Trophoblast cell (in vitro differentiated cells and primary cell): ENCODE data around the gene TNFRSF4.

ENCODE experiments used
- DNase-seq, 2 donors: peaks; one replicate each; pipeline ENCODE4 v3.0.0-alpha.2; 2016
- H2AFZ ChIP-seq: 2 replicates; pipeline ENCODE4 v1.6.1; 2013; ENCODE audit warnings: low read length, moderate library complexity, mild to moderate bottlenecking; ENCODE audit not compliant: insufficient read depth, poor library complexity
- H2AK5ac ChIP-seq: 2 replicates; pipeline ENCODE4 v1.6.1; 2013; ENCODE audit warnings: mild to moderate bottlenecking, low read length
- H2BK120ac ChIP-seq: 2 replicates; pipeline ENCODE4 v1.6.1; 2013; ENCODE audit warnings: low read length, mild to moderate bottlenecking, moderate library complexity; ENCODE audit not compliant: insufficient read depth, poor library complexity
- H2BK12ac ChIP-seq: 2 replicates; pipeline ENCODE4 v1.6.1; 2013; ENCODE audit warnings: mild to moderate bottlenecking, low read length, moderate library complexity
- H2BK5ac ChIP-seq: 2 replicates; pipeline ENCODE4 v1.6.1; 2013; ENCODE audit warnings: low read length, low read depth, moderate library complexity, mild to moderate bottlenecking; ENCODE audit not compliant: poor library complexity
- H3K14ac ChIP-seq: 2 replicates; pipeline ENCODE4 v1.6.1; 2013; ENCODE audit warnings: mild to moderate bottlenecking, low read length
- H3K18ac ChIP-seq: 2 replicates; pipeline ENCODE4 v1.6.1; 2013; ENCODE audit warnings: mild to moderate bottlenecking, low read length
- H3K23ac ChIP-seq: 2 replicates; pipeline ENCODE4 v1.6.1; 2013; ENCODE audit warnings: low read length
- H3K27ac ChIP-seq: 2 replicates; pipeline ENCODE4 v1.5.1; 2013; ENCODE audit warnings: low read depth, mild to moderate bottlenecking, inconsistent platforms, low read length, moderate library complexity
- H3K27me3 ChIP-seq: 2 replicates; pipeline ENCODE4 v1.6.1; 2013; ENCODE audit warnings: inconsistent platforms, mild to moderate bottlenecking, low read length, moderate library complexity; ENCODE audit not compliant: insufficient read depth
- H3K36me3 ChIP-seq, 2 experiments: 1 replicate in 1 of 2; 2 replicates in 1 of 2; pipeline ENCODE4 v1.6.1; 2013; ENCODE audit warnings: low read length in 2 of 2, mild to moderate bottlenecking in 2 of 2, moderate library complexity in 1 of 2; ENCODE audit not compliant: insufficient read depth in 2 of 2, control insufficient read depth in 1 of 2
- H3K4ac ChIP-seq: 2 replicates; pipeline ENCODE4 v1.6.1; 2013; ENCODE audit warnings: low read depth, mild to moderate bottlenecking, low read length, moderate library complexity
- H3K4me1 ChIP-seq, 2 experiments: 1 replicate in 1 of 2; 2 replicates in 1 of 2; pipeline ENCODE4 v1.6.1; 2013; ENCODE audit warnings: low read length in 2 of 2, mild to moderate bottlenecking in 2 of 2, moderate library complexity in 1 of 2; ENCODE audit not compliant: insufficient read depth in 2 of 2, control insufficient read depth in 1 of 2
- H3K4me2 ChIP-seq: 2 replicates; pipeline ENCODE4 v1.6.1; 2013; ENCODE audit warnings: inconsistent platforms, mild to moderate bottlenecking, low read length, moderate library complexity
- H3K4me3 ChIP-seq: 2 replicates; pipeline ENCODE4 v1.5.1; 2013; ENCODE audit warnings: mild to moderate bottlenecking, low read depth, low read length, inconsistent platforms
- H3K79me1 ChIP-seq: one replicate; pipeline ENCODE4 v1.6.1; 2013; ENCODE audit warnings: low read length
- H3K79me2 ChIP-seq: 2 replicates; pipeline ENCODE4 v1.6.1; 2013; ENCODE audit warnings: low read length, mild to moderate bottlenecking; ENCODE audit not compliant: control insufficient read depth, insufficient read depth, poor library complexity
- H3K9ac ChIP-seq: 2 replicates; pipeline ENCODE4 v1.6.1; 2013; ENCODE audit warnings: mild to moderate bottlenecking, low read length
- H3K9me3 ChIP-seq: 2 replicates; pipeline ENCODE4 v1.6.1; 2013; ENCODE audit warnings: low read depth, mild to moderate bottlenecking, control low read depth, inconsistent platforms, low read length; ENCODE audit not compliant: insufficient read depth
- H4K12ac ChIP-seq: 2 replicates; pipeline ENCODE4 v1.6.1; 2013; ENCODE audit warnings: low read depth, mild to moderate bottlenecking, low read length, moderate library complexity
- H4K8ac ChIP-seq: 2 replicates; pipeline ENCODE4 v1.6.1; 2013; ENCODE audit warnings: low read depth, mild to moderate bottlenecking, low read length, moderate library complexity
- H4K91ac ChIP-seq: one replicate; pipeline ENCODE4 v1.6.1; 2013; ENCODE audit warnings: low read depth, mild to moderate bottlenecking, low read length, moderate library complexity
- WGBS: extraction: QIAGEN DNeasy Blood & Tissue Kit; methylation state at CpG from one replicate; pipeline ENCODE4 v1.1.7; 2013; ENCODE audit warnings: missing lambda C conversion rate; ENCODE audit not compliant: insufficient read length, insufficient coverage; ENCODE audit errors: extremely low coverage; 5-methylcytosine and 5-hydroxymethylcytosine counted together

TNFRSF4 gene

DNA sequence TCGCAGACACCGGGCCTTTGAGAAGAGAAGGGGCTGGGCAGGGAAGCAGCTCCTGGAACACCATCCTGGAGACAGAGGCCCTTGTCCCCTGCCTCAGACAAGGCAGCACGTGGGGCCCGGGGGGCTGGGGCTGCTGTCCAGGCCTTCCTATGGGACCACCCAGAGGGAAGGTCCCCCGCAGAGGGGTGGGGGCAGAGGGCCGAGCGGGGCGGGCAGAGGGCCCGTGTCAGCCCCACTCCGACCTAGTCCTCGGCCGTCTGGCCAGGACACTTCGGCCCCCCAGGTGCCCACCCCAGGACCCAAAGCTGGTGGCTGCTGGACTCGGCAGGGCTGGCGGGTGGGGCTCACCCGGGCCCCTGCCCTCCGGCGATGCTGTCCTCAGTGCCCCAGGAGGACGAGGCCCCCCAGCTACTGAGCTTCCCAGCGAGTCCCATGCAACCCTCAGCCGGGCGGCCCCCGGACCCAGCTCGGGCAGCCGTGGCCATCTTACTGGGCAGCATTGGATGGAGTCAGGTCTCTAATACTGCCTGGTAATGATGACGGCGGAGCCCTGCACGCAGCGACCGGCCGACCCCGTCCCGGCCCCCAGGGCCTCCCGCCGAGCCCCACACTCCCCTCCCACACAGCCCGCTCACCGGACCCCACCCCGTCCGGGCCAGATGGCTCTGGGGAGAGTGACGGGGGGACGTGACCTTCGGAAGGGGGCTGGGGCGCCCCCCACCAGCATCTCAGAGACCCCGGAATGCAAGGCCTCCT is 47.1 kb downstream of the TNFRSF4 start:
- Histone ChIP-seq H3K4me3 (no peak overlapping the region), H3K79me2 (no peaks in the 10 kb centered on the region), H3K18ac (no peak overlapping the region), H3K79me1 (no peaks in the 10 kb centered on the region), H3K4me2 (no peak overlapping the region), H3K4ac (no peak overlapping the region), H2BK12ac (no peak overlapping the region), H3K9ac (no peak overlapping the region), H4K8ac (no peak overlapping the region), H3K9me3 (peaks cover 5% of the 10 kb centered on the region), H3K36me3 (no peaks in the 10 kb centered on the region), H3K27ac (no peak overlapping the region), H2AFZ (no peak overlapping the region), H3K27me3 (no peaks in the 10 kb centered on the region), H4K91ac (no peak overlapping the region), H2BK5ac (no peak overlapping the region), H4K12ac (no peak overlapping the region), H3K23ac (no peak overlapping the region), H2AK5ac (no peak overlapping the region), H3K14ac (no peak overlapping the region), H3K4me1 (no peaks in the 10 kb centered on the region), H2BK120ac (no peak overlapping the region)
- DNase-seq, result no peak
- WGBS, result no CpG with 5 or more reads among the region's 44 CpGs

DNA sequence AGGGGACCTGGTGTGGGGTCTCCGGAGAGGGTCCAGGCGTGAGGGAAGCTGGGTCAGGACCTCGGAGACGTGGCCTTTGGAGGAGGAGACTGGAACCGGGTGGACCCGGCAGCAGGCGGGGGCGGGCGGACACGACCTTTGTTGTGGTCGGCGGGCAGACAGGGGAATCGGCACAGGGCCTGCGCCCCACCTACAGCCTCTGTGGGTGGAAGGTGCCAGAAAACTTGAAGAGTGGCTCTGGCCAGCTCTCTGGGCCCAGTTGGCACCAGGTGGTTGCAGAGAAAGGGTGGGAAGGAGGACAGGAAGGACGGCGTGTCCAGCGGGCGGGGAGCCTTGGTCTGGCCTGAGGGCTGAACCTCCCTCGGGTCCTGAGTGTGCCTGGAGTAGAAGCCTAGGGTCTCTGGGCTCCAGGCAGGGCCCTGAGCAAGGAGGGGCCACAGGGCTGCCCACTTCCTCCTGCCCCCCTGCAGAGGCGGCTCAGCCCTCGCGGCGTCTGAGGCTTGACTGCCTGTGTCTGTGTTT is 48.0 kb downstream of the TNFRSF4 start:
- no peak for DNase-seq

DNA sequence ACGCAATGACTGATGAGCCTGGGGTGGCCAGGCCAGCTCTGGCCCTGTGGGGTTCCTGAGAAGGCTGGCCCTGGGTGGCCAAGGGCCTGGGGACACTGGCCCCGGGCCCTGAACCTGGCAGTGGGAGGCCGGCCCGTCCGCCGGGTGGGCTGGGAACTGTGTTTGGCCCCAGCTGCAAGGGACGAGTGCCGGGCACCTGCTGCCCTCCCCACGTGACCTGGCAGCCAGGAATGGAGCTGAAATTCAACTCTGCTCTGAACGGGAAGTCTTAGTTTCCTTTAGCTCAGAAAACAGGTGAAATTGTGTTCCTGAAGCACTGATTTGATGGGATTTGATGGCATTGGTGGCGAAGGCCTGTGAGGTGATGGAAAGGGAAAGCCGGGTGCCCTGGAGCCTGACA is 48.5 kb downstream of the TNFRSF4 start:
- H3K4ac ChIP-seq, result no peak overlapping the region
- no peak overlapping the region for H4K12ac ChIP-seq
- no peaks in the 10 kb centered on the region for H3K4me1 ChIP-seq
- no peak overlapping the region for H3K18ac ChIP-seq
- H3K79me2 ChIP-seq, result no peaks in the 10 kb centered on the region
- no peak overlapping the region for H2AK5ac ChIP-seq
- H3K79me1 ChIP-seq, result no peaks in the 10 kb centered on the region
- no peak overlapping the region for H3K4me2 ChIP-seq
- H3K36me3 ChIP-seq, result no peaks in the 10 kb centered on the region
- no peak overlapping the region for H3K9ac ChIP-seq
- no CpG with 5 or more reads among the region's 12 CpGs for WGBS
- no peak overlapping the region for H3K23ac ChIP-seq
- H3K9me3 ChIP-seq, result peaks cover 7% of the 10 kb centered on the region
- H3K4me3 ChIP-seq, result no peak overlapping the region
- no peak overlapping the region for H2BK120ac ChIP-seq
- H4K8ac ChIP-seq, result no peak overlapping the region
- no peak overlapping the region for H3K14ac ChIP-seq
- no peak overlapping the region for H4K91ac ChIP-seq
- H2BK12ac ChIP-seq, result no peak overlapping the region
- no peak for DNase-seq
- no peak overlapping the region for H2AFZ ChIP-seq
- no peaks in the 10 kb centered on the region for H3K27me3 ChIP-seq
- no peak overlapping the region for H2BK5ac ChIP-seq
- H3K27ac ChIP-seq, result no peak overlapping the region

More for the DNA sequence above, 48.0 kb downstream of the TNFRSF4 start:
- no peak overlapping the region for H4K12ac ChIP-seq
- no peak overlapping the region for H3K27ac ChIP-seq
- H3K27me3 ChIP-seq, result no peaks in the 10 kb centered on the region
- H3K9me3 ChIP-seq, result peaks cover 5% of the 10 kb centered on the region
- H3K36me3 ChIP-seq, result no peaks in the 10 kb centered on the region
- H3K4me1 ChIP-seq, result no peaks in the 10 kb centered on the region
- H2AK5ac ChIP-seq, result no peak overlapping the region
- no peak overlapping the region for H3K4ac ChIP-seq
- H3K14ac ChIP-seq, result no peak overlapping the region
- H4K8ac ChIP-seq, result no peak overlapping the region
- H2BK5ac ChIP-seq, result no peak overlapping the region
- H2AFZ ChIP-seq, result no peak overlapping the region
- no peak overlapping the region for H4K91ac ChIP-seq
- no peaks in the 10 kb centered on the region for H3K79me2 ChIP-seq
- WGBS, result no CpG with 5 or more reads among the region's 23 CpGs
- no peak overlapping the region for H3K9ac ChIP-seq
- no peak overlapping the region for H2BK12ac ChIP-seq
- no peak overlapping the region for H3K4me2 ChIP-seq
- no peak overlapping the region for H3K18ac ChIP-seq
- no peak overlapping the region for H3K23ac ChIP-seq
- H3K79me1 ChIP-seq, result no peaks in the 10 kb centered on the region
- no peak overlapping the region for H3K4me3 ChIP-seq
- no peak overlapping the region for H2BK120ac ChIP-seq

DNA sequence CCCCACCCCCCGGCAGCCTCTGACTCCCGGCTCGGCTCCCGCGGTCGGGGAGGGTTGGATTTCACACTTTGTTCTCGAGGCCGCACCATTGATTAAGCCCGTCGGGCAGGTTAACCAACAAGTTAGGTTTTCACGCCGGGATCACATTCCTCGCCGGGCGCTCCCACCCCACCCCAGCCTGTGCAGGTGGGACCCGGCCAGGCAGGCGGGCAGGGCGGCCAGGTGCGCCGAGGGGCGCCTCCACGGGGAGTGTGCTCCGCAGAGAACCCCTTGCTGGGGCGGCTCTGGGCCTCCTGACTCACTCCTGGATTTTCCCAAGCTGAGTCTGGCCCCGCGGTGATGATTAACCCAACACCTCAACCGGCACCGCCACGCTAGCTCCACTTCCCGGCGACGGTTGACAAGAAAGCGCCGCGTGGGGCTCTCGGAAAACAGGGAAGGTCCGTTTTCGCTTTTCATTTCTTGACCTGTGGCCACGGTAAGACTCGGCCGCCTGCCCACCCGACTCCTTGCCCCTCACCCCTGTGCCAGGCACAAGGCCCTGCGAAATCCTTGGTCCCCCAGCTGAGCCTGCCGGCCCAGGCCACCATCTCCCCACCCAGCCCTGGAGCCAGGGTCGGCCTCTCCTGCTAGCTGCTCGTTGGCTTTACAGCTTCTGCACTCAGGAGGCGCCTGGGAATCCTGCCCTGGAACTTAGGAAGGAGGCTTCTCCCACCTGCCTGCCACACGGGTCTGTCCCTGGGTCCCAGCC is 49.1 kb downstream of the TNFRSF4 start:
- Histone ChIP-seq H2AK5ac (no peak overlapping the region), H2BK5ac (no peak overlapping the region), H3K23ac (no peak overlapping the region), H3K4me2 (no peak overlapping the region), H3K36me3 (no peaks in the 10 kb centered on the region), H3K18ac (no peak overlapping the region), H3K14ac (no peak overlapping the region), H3K79me2 (no peaks in the 10 kb centered on the region), H2AFZ (no peak overlapping the region), H4K12ac (no peak overlapping the region), H4K8ac (no peak overlapping the region), H3K4me3 (no peak overlapping the region), H4K91ac (no peak overlapping the region), H3K4me1 (no peaks in the 10 kb centered on the region), H2BK12ac (no peak overlapping the region), H3K27ac (no peak overlapping the region), H3K9ac (no peak overlapping the region), H3K9me3 (peaks cover 8% of the 10 kb centered on the region), H2BK120ac (no peak overlapping the region), H3K4ac (no peak overlapping the region), H3K79me1 (no peaks in the 10 kb centered on the region), H3K27me3 (no peaks in the 10 kb centered on the region)
- no CpG with 5 or more reads among the region's 48 CpGs for WGBS
- peak in 1 of 2 donors; percentile 34 for DNase-seq
